Stimulated activated CD4-positive, alpha-beta T cell treated with anti-CD3 and anti-CD28 coated beads, Interleukin-12 subunit alpha, Interleukin-12 subunit beta, amount 100 ng/mL, for 48 hours (primary cell): ENCODE measurements around the gene CDH26.

ENCODE experiments used
- DNase-seq, 3 donors: peaks; one replicate each; pipeline ENCODE4 v3.0.0-alpha.2; 2020; ENCODE audit warnings: low read depth in 2 of 3, low spot score in 1 of 3

The CDH26 gene

DNA sequence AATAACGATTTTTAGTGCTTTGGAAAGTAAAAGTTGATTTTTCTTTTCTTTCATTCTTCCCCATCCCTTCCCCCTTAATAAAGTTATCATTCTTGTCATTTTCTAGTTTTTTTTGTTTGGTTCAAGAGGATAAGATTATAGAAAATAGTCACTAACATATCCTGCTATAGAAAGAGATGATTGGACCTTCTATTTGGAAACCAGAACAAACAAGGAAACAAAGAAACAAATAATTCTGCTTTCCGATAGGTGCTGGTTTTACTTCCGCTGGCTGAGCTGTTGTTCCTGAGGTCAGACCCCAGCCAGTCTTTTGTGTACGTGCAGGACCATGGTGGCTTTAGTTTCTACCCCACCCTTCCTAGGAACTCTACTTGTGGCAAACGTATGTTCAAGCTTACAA lies at the start of gene CDH26:
TSS of gene CDH26 (plus strand) at position 301 of the 400 bp plus-strand sequence. CDS start 304 bp downstream, outside the sequence.
- DNase-seq, result no peak

GRCh38 chr20:59908855-59909254 lies 49.4 kb upstream of the CDH26 start:
- DNase-seq, result no peak

- no peak for DNase-seq
Observed at GRCh38 chr20:59911041-59911440, 47.2 kb upstream of the CDH26 start.

DNA sequence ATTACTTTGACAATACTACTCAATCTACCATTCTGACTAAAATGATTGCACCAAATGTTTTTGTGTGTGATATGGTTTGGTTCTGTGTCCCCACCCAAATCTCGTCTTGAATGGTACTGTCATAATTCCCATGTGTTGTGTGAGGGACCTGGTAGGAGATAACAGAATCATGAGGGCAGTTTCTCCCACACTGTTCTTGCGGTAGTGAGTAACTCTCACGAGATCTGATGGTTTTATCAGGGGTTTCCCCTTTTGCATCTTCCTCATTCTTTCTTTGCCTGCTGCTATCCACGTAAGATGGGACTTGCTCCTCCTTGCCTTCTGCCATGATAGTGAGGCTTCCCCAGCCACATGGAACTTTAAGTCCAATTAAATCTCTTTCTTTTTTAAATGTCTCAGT lies 45.6 kb upstream of the CDH26 start:
- no peak for DNase-seq

DNA sequence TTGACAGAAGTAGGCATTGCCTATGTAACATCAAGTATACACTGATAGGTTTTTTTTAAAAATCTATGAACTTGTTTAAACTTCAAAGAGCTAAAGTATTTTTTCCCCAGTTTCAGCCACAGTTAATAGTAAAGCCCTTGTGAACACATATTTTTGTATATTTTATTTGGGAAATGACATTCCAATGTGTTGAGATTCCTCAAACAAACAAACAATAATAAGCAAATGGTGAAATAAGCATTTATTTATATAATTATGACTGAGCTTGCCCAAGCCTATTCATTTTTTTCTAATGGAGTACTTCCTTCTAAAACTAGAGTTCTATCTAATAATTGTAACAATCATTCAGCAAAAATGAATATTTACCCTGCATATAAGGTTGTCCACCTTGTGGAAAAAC lies 37.3 kb upstream of the CDH26 start:
- no peak for DNase-seq

GRCh38 chr20:59923514-59923913 lies 34.7 kb upstream of the CDH26 start:
- no peak for DNase-seq

GRCh38 chr20:59925359-59925758 lies 32.9 kb upstream of the CDH26 start:
- no peak for DNase-seq

GRCh38 chr20:59925899-59926298 lies 32.3 kb upstream of the CDH26 start:
- DNase-seq, result no peak

GRCh38 chr20:59931511-59932312 lies 26.5 kb upstream of the CDH26 start:
- DNase-seq, result no peak

DNA sequence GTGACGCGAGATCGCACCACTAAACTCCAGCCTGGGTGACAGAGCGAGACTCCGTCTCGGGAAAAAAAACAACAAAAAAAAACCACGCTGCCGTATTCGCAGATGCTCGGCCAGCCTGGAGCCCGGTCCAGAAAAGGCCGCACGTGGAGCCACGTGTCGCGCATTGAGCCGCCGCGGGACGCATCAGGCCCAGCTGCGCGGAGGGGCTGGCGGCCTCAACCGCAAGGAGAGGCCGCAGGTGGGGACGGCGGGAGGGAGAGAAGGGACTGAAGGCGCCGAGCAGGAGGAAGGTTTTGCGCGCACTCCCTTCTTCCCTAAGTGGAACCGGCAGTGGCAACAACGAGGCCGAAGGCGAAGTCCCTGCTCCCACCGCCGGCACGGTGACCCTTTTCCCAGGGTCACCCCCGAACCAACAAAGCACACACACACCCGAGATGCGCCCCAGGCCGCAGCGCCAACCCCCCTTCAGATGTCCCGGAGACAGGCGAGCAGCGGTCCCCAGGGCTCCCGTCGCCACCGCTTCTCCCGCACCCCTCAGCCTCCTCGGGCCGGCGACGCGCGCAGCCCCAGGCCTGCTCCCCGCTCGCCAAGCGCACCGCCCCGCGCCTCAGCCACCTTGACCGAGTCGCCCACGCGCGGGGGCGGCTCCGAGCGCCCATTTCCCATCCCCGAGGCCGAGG lies 25.5 kb upstream of the CDH26 start:
- DNase-seq, result no peak

GRCh38 chr20:59933296-59933848 lies 24.9 kb upstream of the CDH26 start, which contains the start of gene SYCP2:
Gene SYCP2, minus strand, starts transcription at chr20:59933637. Its CDS starts 11,224 bp downstream, at chr20:59922413.
- DNase-seq, result peak in 2 of 3 donors; percentile 31 to 43

DNA sequence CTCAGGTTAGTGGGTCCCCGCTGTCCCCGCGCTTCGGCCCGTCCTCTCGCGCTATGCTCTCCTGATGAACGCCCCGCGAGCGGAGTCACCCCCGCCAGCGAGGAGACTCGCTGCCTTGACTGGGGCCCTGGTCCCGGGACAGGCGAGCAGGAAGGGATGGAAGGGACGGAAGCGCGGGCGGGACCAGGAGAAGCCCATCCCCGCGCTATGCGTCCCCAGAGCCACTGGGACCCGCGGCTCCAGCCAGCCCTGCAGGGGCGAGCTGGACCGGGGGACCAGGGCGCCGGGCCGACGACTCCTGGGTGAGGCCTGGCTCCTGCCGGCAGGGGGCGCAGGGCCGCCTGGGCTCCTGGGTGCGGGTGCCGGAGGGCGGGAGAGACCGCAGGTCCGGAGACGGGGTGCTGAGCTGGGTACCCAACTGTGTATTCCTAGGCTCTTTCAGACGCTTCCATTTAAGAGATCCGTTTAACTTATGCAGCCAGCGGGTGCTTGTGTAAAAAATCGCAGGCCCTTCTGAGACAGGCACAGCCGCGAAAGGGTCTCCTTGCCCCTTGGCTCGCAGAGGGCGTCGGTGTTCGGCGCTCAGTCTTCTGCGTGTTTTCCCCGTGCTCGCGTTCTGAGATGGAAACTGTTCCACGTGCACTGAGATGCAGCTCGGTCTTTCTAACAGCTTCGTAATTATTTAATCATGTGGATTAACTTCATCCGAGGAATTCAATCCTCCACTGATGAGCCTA lies 24.2 kb upstream of the CDH26 start:
- DNase-seq, result peak; percentile 62 to 71 (median 68)

- DNase-seq, result no peak
Observed at GRCh38 chr20:59935457-59936185, 22.6 kb upstream of the CDH26 start.

- no peak for DNase-seq
Observed at GRCh38 chr20:59936409-59936808, 21.8 kb upstream of the CDH26 start.

GRCh38 chr20:59937150-59937549 lies 21.1 kb upstream of the CDH26 start:
- DNase-seq, result no peak

DNA sequence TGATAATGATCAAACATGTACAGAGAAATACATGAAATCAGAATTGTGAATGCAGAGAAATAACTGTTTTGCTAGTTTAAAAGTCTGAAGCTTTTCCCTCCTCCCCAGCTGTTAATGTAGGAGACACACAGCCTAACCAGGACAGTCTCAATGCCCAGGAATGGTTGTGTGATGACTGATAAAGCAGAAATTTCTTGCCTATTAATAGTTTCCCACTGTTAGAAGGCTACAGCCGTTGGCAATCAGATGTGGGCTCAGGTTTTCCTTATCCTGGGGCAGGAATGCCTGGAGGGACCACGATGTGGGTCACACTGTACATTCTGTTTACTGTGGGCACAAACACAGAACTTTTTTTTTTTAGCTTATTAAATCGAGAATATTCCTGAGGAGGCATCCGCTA lies 20.0 kb upstream of the CDH26 start:
- no peak for DNase-seq

- DNase-seq, result no peak
Observed at GRCh38 chr20:59938696-59939051, 19.5 kb upstream of the CDH26 start.

DNA sequence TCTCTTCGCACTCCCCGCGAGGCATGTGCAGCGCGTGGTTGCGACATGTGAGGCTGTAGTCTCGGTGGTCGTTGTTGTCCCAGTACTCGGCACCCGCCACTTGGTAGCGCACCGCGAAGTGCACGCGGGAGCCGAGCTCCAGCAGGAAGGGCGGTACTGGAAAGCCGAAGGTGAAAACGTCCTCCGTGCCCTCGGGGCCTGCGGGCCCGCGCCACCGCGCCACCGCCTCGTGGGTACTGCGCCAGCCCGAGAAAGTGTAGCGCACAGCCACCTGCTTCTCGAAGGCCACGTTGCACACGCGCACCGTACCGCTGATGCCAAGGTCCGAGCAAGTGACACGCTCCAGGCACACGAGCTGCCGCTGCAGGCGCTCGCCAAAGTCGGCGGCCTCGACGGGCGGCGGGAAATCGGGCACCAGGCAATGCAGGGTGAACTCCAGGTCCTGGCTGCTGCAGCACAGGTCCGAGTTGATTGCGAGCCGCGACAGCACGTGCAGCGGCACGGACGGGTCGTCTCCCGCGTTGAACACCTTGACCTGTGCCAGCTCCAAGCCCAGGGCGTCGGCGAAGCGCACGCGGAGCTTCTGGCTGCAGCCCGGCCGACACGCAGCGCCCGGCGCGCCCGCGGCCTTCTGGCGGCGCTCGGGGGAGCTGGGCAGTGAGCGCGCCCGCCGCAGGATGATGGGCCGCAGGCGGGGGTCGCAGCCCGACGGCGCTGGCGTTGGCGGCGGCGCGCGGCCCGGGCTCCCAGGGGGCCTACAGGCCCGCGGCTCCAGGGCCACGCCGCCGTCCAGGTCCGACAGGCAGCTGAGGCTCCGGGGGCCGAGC lies 19.0 kb upstream of the CDH26 start:
- DNase-seq, result no peak

DNA sequence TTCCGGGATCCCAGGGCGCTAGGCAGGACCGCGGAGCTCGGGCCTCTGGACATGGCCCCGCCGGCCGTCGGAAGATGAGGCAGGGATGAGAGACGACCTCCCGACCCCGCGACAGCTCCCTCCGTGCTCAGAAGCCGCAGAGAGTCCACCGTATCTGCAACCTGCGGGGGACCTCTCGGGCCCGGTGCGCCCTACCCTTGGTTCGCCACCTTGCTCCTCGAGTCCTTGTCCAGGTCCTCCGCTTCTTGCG lies 18.4 kb upstream of the CDH26 start:
- no peak for DNase-seq
